MM.1S (cell line): ENCODE measurements around the gene PLCB1.

Experiments used
- EZH2 ChIP-seq: fragments of 300-600 bp; sonication (generic); optimal IDR thresholded peaks from 2 replicates; pipeline ENCODE3; 2017; ENCODE audit warnings: low read depth, mild to moderate bottlenecking, antibody characterized with exemption, low read length, mixed read lengths
- EZH2phosphoT487 ChIP-seq: fragments of 300-600 bp; sonication (generic); IDR thresholded peaks from 2 replicates; pipeline ENCODE4 v1.6.1; 2018; ENCODE audit warnings: antibody characterized with exemption, low read length
- TF ChIP-seq, protein P1 (sequence below): fragments of 300-600 bp; sonication (generic); IDR thresholded peaks from 2 replicates; pipeline ENCODE4 v1.5.1; 2016; ENCODE audit warnings: antibody characterized with exemption, low read length, mixed read lengths

DNA sequence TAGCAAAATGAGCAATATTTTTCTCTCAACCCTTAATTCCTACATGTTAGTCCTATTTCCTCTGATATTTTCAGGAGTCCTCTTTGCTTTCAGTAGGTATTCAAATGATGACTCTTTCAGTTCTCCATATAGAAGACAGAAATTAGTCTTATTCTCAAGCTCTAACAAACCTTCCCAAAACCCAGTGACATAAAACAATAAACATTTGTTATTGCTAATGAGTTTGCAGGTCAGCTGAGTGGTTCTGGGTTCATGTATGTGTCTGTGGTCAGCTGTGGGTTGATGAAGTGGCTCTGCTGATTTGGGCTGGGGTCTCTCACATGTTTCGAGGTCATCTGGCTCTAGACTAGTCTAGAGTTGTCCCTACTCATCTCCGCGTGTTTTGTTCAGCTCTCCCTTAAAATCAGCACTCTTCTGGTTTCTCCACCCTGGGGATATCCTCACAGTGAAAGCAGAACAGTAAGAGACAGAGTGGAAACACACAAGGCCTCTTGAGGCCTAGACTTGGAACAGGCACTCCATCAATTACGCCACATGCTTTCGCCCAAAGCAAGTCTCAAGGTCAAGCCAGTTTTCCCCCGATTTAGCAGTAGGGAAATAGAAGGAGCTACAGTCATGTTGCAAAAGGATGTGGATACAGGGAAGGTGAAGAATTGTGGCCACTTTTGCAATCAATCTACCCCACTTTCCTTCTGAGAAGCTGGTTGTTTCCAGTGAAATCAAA is 273.0 kb downstream of the PLCB1 start:
- TF ChIP-seq EZH2 (no peak), EZH2phosphoT487 (no peak)
- TF ChIP-seq, protein P1, sequence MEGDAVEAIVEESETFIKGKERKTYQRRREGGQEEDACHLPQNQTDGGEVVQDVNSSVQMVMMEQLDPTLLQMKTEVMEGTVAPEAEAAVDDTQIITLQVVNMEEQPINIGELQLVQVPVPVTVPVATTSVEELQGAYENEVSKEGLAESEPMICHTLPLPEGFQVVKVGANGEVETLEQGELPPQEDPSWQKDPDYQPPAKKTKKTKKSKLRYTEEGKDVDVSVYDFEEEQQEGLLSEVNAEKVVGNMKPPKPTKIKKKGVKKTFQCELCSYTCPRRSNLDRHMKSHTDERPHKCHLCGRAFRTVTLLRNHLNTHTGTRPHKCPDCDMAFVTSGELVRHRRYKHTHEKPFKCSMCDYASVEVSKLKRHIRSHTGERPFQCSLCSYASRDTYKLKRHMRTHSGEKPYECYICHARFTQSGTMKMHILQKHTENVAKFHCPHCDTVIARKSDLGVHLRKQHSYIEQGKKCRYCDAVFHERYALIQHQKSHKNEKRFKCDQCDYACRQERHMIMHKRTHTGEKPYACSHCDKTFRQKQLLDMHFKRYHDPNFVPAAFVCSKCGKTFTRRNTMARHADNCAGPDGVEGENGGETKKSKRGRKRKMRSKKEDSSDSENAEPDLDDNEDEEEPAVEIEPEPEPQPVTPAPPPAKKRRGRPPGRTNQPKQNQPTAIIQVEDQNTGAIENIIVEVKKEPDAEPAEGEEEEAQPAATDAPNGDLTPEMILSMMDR = no peak
